ENCODE measurements around the gene JAKMIP1. TPM values are rescaled to one million over a fixed set of nuclear protein-coding genes. Genes with fewer than 3 reads are reported as not detected.
A peak's percentile ranks its signal among the peaks of the same experiment; 100 is the strongest.

Gene JAKMIP1
- total RNA-seq, 1 donor from 2014 or later: not detected

DNA sequence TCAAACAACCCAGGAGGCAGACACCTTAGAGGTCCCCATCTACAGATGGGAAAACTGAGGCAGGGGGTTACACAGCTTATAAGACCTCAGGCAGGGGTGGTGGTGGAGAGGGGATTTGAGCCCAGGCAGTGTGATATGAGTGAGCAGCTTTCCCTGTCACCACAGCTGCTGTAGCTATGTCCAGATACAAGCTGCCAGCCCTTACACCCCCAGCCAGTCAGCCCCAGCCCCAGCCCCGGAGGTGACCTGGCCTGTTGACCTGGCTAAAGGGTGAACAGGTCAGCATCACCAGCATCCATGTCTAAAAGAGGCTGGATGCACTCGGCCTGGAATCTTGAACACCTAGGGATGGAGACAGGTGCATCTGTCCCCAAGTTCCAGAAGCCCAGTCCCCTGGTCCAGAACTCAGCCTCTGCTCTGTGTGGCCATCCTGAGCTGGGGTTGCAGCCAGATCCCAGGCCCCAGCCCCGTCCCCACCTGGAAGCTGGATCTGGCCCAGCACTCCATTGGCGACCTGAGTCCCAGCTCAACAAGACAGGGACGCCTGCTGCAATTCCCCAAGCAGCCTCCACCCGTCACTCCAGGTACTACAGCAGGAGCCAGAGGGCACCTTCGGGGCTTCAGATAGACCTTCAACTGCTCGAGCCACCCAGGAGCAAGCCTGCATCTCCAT, 89.5 kb downstream of the JAKMIP1 start:
- intact Hi-C loops (cut with DNase I): no loop called here

DNA sequence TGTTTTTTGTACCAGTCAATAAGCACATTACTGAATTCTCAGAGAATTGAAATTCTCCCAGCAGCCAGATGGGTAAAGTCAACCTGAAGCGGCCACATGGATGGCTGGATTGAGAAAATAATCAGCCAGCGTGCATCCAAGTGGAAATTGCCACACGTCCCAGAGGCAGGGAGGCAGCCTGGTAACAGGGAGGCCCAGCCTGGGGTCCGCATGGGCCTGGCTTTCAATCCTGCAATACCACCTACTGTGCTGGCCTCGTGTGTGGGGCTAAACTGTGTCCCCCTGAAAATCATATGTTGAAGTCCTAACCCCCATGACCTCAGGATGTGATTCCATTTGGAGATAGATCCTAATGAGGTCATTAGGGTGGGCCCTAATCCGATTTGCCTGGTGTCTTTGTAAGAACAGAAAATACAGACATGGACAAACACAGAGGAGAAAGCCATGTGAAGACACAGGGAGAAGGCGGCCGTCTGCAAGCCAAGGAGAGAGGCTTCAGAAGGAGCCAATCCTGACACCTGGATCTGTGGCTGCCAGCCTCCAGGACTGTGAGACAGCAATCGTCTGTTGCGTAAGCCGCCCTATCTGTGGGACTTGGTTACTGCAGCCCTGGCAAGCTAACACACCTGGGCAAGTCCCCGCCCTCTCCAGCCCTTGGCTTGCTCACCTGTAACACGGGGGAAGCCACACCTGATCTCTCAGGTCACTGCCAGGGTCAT, 90.3 kb downstream of the JAKMIP1 start:
- intact Hi-C loops (cut with DNase I): no loop called here

More for the DNA sequence above, 89.5 kb downstream of the JAKMIP1 start:
- DNase-seq (ENCODE audit: low spot score): no peak

DNA sequence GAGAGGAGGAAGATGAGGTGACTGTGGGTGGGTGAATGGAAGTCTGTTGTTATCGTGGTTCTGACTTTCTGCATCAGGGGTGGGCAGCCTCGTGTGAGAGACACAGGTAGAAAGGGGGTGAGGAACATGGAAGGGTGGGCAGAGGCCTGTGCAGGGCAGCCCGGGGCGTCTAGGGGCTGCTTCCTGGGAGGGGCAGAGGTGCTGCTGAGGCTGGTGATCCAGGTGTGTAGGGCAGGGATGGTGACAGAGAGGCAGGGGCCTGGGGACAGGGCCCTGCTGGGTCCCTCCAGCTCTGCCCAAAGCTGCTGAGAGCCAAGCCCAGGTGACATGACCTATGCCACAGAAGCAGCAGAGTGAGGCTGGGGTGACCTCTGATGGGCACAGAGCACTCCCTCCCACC, 92.5 kb downstream of the JAKMIP1 start:
- DNase-seq (ENCODE audit: low spot score): no peak
- intact Hi-C loops (cut with DNase I): no loop called here

More for the DNA sequence above, 90.3 kb downstream of the JAKMIP1 start:
- no peak for DNase-seq (ENCODE audit: low spot score)

DNA sequence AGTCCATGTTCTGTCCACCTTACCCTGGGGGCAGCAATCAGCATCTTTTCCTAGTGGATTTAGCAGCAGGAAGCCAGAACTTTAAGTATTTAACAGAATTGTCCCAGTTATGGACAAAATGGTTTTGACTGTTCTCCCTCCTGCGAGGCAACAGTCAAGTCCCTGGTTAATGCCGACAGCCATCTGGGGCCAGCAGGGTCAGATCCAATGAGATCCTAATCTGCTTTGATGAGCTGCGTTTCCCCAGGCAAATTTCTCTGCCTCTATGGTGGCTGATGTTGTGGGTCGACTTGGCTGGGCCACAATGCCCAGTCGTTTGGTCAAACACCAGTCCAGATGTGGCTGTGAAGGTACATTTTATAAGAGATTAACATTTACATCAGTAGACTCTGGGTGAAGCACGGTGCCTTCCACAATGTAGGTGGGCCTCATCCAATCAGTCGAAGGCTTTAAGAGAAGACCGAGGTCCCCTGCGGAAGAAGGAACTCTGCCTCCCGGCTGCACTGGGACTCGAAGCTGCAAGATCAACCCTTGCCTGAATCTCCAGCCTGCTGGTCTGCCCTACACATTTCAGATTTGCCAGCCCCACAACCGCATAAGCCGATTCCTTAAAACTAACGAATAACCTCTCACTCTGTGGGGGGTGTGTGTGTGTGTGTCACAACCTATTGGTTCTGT, 93.1 kb downstream of the JAKMIP1 start:
- intact Hi-C loops (cut with DNase I): no loop called here
- no peak for DNase-seq (ENCODE audit: low spot score)

DNA sequence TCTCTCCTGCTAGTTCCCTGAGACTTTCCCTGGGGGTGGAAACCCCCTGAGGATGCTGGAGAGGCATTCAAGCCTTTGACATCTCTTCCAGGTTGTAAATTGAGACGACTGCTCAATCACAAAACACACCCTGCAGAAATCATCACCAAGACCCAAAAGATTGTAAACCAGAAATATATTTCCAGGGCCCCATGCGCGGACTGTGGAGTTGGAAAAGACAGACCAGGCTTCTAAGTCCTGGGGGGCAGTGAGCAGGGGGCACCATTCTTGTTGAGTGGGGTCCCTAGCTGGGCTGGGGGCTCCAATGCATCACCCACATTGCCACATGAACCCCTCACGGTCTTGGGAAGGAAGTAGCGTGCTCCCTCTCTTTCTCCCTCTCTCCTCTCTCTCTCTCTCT, 94.2 kb downstream of the JAKMIP1 start:
- DNase-seq (ENCODE audit: low spot score): no peak
- intact Hi-C loops (cut with DNase I): no loop called here

DNA sequence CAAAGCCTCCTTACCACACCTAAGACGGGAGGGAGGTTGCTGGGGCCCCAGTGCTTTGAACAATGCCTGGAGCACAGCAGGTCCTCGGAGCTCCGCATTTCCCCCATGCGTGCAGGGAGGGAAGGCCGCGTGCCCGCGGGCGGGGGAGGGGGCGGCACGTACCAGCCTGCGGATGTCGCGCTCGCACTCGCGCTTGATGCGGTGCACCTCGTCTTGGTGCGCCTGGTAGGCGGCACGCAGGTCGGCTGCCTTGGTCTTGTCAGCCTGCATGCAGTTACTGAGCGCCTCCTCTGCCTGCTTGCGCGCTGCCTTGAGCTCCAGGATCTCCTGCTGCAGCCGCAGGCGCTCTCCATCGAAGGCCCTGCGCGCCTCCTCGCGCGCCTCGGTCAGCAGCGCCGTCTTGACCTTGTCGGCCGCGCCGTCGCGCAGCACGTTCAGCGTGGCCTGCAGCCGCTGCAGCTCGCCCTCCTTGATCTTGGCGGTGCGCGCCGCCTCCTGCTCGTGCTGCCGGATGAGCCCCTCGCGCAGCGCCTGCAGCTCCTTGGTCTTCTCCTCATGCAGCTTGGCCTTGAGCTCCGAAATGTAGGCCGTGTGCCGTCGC, 94.9 kb downstream of the JAKMIP1 start:
- intact Hi-C loops (cut with DNase I): no loop called here
- peak; percentile 62 for DNase-seq (ENCODE audit: low spot score)

DNA sequence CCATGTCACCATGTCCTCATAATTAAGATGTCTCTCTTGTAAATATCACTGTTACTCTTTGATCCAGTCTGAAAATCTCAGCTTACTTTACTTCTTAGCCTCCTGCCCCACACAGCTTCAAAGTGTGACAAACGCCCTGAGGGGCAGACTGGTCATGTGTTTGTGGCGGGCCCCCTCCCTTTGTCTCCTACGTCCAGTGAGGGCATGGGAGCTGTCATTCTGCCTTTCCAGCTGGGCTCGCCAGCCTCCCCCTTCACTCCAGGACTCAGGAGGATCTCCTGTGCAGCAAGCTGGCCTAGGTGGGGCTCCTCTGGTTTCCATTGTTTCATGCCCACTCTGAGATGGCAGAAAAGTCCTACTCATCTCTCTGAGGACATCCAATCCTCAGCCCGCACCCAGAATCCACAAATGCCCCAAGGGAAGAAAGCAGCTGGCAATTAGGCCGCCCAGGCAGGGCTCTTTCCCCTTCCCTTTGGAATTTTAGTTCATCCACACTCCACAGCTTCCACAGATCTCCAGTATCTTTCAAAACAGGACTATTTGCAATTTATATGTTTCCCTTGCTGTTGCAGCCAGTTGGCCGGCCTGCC, 95.7 kb downstream of the JAKMIP1 start:
- intact Hi-C loops (cut with DNase I): no loop called here
- DNase-seq (ENCODE audit: low spot score): peak; percentile 26

DNA sequence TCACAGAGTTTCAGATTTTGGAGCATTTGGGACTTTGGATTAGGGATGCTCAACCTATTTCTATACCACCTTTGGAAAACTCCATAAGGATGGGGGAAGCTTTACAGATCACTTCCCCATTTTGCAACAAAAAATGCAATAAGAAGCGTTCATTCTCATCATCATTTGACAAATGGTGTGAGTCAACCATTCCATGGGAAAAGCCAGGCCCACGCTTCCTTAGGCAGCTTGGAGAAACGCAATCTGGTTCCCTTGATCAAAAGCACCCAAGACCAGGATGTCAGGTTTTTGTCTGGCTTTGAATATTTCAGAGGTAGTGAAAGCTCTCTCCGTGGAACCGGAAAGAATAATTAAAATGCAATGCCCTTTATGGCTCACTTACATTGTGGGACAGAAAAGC, 102.8 kb downstream of the JAKMIP1 start:
- intact Hi-C loops (cut with DNase I): no loop called here
- no peak for DNase-seq (ENCODE audit: low spot score)

DNA sequence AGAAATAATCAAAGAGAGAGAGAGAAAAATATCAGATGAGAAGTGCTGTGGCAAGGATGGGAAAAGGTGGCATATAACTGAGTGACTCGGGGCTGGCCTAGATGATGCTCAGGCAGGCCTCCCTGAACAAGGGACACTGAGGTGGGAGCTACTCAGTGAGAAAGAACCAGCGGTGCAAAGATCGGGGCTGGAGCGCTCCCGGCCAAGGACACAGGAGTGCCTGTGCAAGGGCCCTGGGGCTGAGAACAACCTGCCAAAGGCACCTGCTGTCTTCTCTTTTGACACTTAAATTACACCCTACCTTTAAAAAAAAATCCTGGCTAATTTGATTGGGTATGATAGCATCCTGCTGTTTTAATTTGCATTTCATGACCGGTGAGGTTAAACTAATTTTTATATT, 104.5 kb downstream of the JAKMIP1 start:
- intact Hi-C loops (cut with DNase I): no loop called here
- no peak for DNase-seq (ENCODE audit: low spot score)

DNA sequence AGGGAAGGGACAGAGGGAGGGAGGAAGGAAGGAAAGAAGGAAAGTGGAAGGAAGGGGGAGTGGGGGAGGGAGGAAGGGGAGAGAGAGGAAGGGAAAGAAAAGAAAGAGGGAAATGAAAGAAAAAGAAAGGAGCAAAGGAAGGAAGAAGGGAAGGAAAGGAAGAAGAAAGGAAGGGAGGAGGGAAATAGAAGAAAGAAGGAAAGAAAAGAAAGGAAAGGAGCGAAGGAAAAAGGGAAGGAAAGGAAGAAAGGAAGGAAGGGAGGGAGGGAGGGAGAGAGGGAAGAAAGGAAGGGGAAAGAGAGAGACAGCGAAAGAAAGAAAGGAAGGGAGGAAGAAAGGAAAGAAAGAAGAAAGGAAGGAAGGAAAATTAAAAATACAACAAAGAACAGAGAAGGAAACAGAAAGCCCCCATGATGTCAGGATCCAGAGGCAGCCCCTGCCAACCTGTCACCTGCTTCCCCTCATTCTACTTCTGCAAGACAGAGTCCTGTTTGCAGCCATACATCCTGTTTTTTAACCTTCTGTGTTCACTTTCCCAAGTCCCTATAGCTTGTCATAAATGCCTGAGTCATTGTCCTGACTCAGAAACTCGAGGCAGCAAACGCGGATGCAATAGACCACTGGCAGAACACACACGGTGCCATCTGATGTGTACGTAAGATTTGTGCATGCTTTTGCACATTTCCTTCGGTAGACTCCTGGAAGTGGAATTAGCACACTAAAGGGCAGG, 105.2 kb downstream of the JAKMIP1 start:
- no peak for DNase-seq (ENCODE audit: low spot score)

DNA sequence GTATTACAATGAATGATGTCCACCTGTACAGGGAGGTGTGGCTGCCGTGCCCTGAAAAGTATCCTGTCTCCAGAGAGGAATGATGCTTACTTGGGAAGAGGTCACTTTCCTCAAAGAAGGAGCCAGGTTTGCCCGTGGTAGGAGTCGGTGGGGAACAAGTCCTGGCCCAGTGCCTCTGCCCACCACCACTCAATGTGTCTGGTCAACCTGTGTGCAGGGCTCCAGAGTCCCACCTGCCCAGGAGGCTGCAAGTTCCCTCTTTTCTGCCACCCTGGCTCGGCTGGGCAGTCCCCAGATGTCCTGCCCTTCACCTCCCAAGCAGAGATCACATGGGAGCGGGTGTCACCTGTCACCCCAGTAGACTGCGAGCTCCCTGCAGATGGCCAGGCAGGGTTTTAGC, 106.7 kb downstream of the JAKMIP1 start:
- intact Hi-C loops (cut with DNase I): no loop called here
- DNase-seq (ENCODE audit: low spot score): no peak

More for the DNA sequence above, 105.2 kb downstream of the JAKMIP1 start:
- intact Hi-C loops (cut with DNase I): no loop called here

DNA sequence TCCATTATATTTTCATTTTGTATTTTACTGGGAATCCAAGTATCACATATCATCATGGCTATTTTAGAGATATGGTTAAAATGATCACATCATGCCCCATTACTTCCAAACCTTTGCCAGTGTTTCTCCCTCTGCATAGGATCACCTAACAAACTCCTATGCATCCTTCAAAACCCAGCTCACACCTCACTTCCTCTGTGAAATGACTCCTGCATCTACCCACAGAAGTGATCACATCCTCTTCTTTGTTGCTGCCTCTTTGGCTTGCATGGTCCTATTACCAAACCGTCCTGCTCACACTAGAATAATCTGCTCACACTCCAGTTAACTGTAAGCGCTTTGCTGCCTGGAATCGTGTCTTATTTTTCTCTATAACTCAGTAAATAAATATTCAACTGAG, 107.4 kb downstream of the JAKMIP1 start:
- DNase-seq (ENCODE audit: low spot score): no peak
- intact Hi-C loops (cut with DNase I): no loop called here

DNA sequence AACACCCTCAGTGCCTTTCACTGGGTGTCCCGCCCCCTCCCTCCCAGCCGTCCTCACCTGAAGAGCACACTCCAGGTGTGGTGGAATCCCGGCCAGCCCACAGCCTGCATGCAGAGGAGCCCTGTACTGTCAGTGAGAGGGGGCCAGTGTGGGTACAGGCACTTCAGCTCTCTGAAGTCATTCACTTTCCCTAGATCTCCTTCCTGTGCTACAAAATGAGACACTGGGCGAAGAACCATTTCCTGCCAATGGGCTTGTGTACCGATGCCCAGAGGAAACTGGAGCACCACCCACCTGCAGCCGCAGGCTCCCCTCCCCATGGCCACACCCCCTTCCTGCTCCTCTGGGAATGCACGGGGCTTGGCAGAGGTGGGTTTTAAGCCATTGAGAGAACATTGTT, 108.2 kb downstream of the JAKMIP1 start:
- intact Hi-C loops (cut with DNase I): no loop called here
- no peak for DNase-seq (ENCODE audit: low spot score)

DNA sequence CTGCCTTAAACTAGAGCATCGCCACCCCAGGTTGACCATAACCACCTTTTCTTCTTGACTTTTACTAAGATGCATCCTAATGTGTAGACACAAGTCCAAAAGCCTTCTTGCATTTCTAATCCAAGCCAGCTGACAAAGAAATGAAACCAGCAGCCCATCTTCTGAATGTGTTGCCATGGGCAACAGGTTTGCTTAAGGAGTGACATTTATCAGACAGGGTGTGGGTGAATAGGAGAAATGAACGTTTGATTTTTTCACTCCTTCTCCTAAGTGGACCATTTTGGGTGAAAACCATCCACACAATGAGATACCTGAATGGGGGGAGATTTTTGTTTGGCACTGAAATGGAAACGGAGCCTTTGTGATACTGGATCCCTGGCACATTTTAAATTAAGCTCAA, 109.4 kb downstream of the JAKMIP1 start:
- no peak for DNase-seq (ENCODE audit: low spot score)
- intact Hi-C loops (cut with DNase I): no loop called here

DNA sequence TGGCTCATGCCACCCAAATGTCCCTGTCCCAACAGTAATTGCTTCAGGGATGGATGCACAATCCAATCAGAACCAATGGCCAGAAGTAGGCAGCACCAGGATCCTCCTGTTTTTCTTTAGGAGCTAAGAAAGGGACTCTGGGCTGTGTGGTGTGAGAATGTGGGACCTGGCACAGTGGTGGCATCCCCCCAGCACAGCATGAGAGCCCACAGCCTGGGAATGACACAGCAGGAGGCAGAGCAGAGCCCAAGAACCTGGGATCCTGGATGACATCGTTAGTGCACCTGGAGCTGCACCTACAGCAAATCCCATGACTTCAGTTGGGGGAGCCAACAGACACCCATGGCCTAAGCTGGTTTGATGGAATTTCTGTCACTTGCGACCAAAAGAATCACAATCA, 111.4 kb downstream of the JAKMIP1 start:
- intact Hi-C loops (cut with DNase I): loop anchor here (5.0 kb wide), 1 partner anchor 92 kb away; no protein-coding TSS in a partner anchor
- no peak for DNase-seq (ENCODE audit: low spot score)

DNA sequence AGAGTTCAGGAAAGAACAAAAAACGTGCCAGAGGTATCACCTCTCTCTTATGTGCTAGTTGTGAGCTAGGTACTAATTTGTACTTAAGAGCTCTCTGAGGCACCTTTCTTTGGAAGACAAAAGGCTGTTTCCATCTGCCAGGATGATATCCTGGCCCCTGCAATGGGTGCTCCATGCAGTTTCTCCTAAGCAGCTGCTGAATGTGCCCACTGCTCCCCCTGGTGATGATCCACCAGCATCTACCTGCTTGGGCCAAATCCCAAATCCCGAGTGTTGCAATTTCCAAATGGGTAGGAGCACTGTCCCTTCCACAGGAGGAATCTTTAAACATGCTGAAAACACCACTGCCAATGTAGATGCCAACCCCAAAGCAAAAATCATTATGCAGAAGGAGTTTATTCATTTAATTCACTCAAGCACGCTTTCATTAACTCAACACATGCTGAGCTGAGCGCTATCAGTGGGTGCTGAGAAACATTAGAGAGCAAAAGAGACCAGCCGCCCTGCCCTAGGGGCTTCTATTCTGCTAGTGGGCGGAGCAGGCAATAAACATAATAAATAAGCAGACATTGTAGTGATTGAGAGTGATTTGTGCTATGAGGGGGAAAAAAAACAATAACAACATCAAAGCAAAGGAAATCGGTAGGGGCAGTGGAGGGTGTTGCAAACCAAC, 112.5 kb downstream of the JAKMIP1 start:
- intact Hi-C loops (cut with DNase I): loop anchor here (5.0 kb wide), 1 partner anchor 91 kb away; no protein-coding TSS in a partner anchor
- no peak for DNase-seq (ENCODE audit: low spot score)

DNA sequence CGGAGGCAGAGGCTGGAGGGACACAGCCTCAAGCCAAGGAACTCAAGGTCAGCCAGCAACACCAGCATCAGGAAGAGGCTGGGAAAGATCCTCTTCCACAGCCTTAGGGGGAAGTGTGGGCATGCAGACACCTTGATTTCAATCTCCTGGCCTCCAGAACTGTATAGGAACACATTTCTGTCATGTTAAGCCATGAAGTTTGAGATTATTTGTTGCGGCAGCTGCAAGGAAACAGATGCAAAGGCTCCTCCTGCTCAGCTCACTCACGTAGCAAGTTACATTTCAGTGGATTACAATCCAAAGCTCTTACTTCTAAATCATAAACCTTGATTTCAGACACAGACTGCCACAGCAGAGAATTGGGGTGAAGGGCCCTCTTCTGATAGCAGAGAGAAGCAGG, 113.5 kb downstream of the JAKMIP1 start:
- DNase-seq (ENCODE audit: low spot score): no peak
- intact Hi-C loops (cut with DNase I): loop anchor here (5.0 kb wide), 1 partner anchor 90 kb away; no protein-coding TSS in a partner anchor

Data from cardiac septum (tissue), 1 donor.